Skin epidermis (tissue), 12 donors: ENCODE results near the gene TBC1D2B.
"Not testable (repeated sequence)": the region's sequence is repeated elsewhere in the genome, so short reads cannot be mapped to it uniquely, and the experiment has no call there.

Experiments used
- H3K27ac ChIP-seq, 21 experiments: fragments of 200-600 bp; sonication (generic) in 11 of 21; one replicate each; pipeline ENCODE4 v1.5.0; 2020; ENCODE audit warnings: mild to moderate bottlenecking in 3 of 21, inconsistent platforms in 2 of 21, moderate library complexity in 2 of 21
- H3K4me3 ChIP-seq, 7 experiments: fragments of 200-600 bp; sonication (generic) in 2 of 7; one replicate each; pipeline ENCODE4 v1.5.0; 2020; ENCODE audit warnings: inconsistent platforms in 2 of 7, mild to moderate bottlenecking in 2 of 7, moderate library complexity in 1 of 7

TBC1D2B gene

DNA sequence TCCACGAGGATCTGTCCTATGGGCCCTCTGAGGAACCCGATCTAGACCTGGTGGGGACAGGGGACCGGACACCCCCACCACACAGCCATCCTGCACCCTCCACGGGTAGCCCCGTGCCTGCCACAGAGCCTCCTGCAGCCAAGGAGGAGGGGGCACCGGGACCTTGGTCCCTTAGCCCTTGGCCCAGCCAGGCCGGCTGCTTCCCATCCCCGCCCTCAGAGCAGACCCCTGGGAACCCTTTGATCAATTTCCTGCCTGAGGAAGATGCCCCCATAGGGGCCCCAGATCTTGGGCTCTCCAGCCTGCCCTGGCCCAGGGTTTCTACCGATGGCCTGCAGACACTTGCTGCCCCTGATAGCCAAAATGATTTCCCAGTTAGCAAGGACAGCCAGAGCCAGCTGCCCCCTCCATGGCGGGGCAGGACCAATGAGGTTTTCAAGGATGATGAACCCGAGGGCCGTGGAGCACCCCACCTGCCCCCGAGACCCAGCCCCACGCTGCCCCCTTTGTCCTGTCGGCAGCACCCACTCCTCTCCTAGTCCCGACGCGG lies 91.5 kb downstream of the TBC1D2B start:
- Histone ChIP-seq H3K4me3 (no peak overlapping the region), H3K27ac (no peak overlapping the region)

DNA sequence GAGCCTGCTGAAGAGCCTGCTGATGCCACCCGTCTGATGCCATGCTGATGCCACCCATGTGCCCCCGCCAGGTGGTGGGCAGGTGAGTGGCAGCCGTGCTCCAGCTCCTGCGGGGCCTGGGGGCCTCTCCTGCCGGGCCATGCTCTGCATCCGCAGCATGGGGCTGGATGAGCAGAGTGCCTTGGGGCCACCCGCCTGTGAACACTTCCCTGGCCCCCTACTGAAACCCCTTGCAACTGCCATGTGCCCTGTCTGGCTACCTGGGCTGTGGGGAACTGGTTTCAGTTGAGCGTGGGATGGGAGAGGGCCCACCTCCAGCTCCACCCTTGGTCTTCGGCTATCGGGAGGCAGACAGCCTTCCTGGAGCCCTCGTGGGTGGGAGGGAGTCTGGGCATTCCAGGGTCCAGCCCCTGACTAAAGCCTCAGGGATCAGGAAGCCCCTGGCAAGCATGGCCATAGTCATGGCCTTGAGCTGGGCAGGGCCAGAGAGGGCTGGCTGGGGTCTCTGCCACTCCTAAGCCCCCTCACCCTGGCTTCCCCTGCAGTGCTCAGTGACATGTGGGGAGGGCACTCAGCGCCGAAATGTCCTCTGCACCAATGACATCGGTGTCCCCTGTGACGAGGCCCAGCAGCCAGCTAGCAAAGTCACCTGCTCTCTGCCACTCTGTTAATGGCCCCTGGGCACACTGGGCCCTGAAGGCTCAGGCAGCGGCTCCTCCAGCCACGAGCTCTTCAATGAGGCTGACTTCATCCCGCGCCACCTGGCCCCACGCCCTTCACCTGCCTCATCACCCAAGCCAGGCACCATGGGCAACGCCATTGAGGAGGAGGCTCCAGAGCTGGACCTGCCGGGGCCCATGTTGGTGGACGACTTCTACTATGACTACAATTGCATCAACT lies 92.2 kb downstream of the TBC1D2B start:
- Histone ChIP-seq H3K27ac (no peak overlapping the region), H3K4me3 (no peak overlapping the region)

- Histone ChIP-seq H3K27ac (no peak overlapping the region), H3K4me3 (no peak overlapping the region)
These were observed 93.1 kb downstream of the TBC1D2B start for GRCh38 chr15:77984446-77984861.

GRCh38 chr15:77983708-77984445 lies 93.6 kb downstream of the TBC1D2B start:
- no peak overlapping the region for H3K4me3 ChIP-seq
- no peak overlapping the region for H3K27ac ChIP-seq

- no peak overlapping the region for H3K27ac ChIP-seq
- H3K4me3 ChIP-seq: no peak overlapping the region
These were observed 94.3 kb downstream of the TBC1D2B start for GRCh38 chr15:77983091-77983707.

GRCh38 chr15:77982127-77982490 lies 95.4 kb downstream of the TBC1D2B start:
- Histone ChIP-seq H3K27ac (no peak overlapping the region), H3K4me3 (no peak overlapping the region)

DNA sequence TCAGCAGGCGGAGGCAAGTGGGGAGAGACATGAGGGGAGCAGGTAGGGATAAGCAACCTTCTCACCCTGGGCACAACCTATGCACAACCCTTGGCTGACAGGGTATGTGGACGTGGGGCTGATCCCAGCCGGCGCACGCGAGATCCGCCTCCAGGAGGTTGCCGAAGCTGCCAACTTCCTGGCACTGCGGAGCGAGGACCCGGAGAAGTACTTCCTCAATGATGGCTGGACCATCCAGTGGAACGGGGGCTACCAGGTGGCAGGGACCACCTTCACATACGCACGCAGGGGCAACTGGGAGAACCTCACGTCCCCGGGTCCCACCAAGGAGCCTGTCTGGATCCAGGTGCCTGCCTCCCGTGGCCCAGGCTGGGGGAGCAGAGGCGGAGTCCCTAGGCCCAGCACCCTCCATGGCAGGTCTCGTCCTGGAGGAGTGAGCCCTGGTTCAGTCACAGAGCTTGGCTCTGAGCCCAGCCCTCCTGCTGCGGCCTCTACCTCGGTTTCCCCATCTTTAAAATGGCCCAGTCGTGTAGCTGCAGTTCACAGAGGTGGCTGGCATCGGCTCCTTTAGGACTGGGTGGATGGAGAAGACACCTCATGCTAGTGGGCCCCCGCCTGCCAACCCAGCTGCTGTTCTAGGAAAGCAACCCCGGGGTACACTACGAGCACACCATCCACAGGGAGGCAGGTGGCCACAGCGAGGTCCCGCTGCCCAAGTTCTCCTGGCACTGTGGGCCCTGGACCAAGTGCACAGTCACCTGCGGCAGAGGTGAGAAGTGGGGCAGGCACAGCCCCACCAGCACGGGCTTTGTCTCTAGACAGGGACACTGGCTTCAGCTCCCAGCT lies 96.0 kb downstream of the TBC1D2B start:
- no peak overlapping the region for H3K27ac ChIP-seq
- H3K4me3 ChIP-seq: no peak overlapping the region

- not testable (repeated sequence) for H3K27ac ChIP-seq, H3K4me3 ChIP-seq
These were observed 96.8 kb downstream of the TBC1D2B start for GRCh38 chr15:77980674-77981073.

DNA sequence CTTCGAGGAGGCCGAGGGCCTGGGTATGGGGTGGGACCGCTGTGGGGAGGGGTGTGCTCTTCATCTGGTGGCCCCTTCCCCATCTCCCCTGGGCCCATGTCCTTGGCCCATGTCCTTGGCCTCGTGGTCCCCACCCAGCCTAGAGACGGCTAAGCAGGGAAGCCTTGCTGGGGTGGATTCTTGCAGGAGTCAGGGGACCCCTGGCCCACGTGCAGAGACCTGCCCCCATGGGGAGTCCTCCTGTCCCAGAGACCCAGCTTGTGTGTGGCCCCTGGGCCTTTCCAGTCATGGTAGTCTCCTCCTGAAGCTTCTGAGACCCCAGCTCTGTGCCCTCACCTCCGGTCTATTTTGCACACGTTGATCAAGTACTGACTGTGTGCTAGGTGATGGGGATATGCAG lies 97.4 kb downstream of the TBC1D2B start:
- no peak overlapping the region for H3K27ac ChIP-seq
- H3K4me3 ChIP-seq: no peak overlapping the region

GRCh38 chr15:77979157-77979556 lies 98.4 kb downstream of the TBC1D2B start:
- H3K4me3 ChIP-seq, H3K27ac ChIP-seq: not testable (repeated sequence)

DNA sequence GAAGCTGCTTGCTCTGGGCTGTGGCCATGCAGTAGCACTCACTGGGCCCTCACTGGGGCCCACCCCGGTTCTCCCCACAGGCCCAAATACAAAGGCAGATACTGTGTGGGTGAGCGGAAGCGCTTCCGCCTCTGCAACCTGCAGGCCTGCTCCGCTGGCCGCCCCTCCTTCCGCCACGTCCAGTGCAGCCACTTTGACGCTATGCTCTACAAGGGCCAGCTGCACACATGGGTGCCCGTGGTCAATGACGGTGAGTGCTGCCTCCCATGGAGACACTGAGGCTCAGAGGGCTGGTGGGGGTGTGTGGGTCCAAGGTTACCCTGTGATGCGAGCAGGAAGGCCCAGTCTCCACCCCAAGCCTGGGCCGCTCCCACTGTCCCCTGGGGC lies 98.8 kb downstream of the TBC1D2B start:
- H3K27ac ChIP-seq, H3K4me3 ChIP-seq: not testable (repeated sequence)

DNA sequence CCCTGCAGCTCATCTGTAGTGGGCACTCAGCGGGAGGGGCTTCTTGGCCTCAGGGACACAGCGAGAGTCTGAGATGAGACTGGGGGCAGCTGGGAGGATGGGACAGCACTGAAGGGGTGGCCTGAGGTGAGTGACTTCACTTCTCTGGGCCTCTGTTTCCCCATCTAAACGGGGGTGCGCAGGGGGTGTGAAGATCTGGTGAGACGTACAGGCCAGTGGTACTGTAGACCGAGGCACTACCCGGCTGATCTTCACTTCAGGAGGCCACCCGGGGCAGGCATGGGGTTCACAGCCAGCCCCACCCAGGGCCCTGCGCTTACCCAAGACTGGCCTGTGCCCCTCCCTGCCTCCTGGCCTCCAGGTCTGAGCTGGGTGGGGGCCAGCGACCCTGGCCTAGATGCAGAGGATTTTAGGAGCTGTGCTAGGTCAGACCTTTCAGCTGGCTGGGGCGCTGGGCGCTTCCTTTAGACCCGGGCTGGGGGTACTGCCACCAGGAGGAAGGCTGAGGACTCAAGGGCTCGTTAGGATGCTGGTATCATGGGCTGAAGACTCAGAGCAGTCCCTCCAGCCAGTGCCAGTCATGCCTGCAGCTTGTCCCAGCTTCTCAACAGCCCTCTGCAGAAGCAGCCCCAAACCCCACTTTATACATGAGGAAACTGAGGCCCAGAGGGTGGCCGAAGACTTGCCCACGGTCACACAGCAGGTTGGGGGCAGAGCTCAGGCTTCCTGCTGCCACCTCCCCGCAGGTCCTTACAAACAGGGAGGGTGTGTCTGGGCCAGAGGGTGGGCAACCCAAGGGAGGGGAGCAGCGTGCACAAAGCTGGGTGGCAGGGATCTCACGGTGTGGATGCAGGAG lies 99.4 kb downstream of the TBC1D2B start:
- not testable (repeated sequence) for H3K27ac ChIP-seq

DNA sequence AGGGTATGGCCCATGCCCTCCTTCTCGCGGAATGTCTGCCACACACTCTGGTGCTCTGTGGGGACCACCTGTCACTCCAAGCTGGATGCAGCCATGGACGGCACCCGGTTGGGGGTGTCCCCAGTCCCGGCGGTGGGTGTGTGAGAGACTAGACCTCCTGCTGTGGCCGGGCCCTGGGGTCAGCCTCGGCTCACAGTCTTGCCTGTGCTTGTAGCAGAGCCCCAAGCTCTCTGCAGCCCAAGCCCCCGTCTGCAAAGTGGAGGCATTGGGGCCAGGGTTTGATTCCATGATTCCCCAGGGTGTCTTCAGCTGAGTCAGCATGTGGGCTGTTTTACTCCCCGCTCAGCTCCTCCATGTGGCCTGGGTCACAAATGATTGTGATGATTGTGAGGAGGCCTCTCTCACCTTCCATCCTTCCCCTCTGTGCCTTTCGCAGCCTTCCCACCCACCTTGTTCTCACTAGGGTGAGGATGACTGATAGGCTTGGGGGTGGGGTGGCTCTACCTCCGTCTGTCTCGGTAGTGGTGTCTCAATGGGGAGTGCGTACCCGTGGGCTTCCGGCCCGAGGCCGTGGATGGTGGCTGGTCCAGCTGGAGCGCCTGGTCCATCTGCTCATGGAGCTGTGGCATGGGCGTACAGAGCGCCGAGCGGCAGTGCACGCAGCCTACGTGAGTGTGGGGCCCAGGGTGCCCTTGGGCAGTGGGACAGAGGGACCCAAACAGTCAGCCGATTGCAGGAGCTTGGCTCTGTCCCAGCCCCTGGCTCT lies 100.6 kb downstream of the TBC1D2B start:
- H3K27ac ChIP-seq, H3K4me3 ChIP-seq: not testable (repeated sequence)

More for the DNA sequence above, 99.4 kb downstream of the TBC1D2B start:
- H3K4me3 ChIP-seq: not testable (repeated sequence)

GRCh38 chr15:77976095-77976450 lies 101.4 kb downstream of the TBC1D2B start:
- H3K4me3 ChIP-seq, H3K27ac ChIP-seq: not testable (repeated sequence)

DNA sequence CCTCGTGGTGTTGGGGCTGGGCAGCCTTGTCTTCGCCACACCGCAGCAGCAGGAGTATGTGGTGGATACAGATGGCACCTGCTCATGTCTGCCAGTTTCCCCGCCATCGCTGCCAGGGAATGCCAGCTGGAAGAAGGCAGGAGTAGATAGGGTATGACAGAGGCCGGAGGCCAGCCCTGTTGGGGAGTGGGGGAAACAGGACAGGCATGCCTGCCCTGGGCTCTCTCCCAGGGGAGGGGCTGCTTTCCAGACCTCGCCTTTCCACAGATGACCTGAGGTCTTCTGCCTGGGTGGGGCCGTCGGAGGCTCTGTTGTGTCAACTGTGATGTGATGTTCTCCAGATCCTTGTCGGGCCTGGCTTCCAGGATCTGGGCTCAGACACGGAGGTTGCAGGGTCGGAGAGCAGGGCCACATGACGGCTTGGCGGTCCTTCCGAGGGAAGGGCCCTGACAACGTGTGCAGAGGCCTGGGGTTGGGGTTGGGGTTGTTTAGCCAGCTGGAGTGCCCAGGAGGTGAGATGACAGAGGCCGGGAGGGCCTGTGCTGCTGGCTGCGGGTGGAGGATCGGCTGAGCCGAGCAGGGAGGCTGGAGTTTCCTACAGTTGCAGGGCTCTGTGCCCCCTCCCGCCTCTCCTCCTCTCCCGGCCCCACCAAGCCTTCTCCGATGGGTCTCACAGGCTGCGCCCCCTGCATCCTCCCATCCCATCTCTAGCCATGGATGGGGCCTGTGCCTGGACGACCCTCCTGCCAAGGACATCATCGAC lies 102.0 kb downstream of the TBC1D2B start:
- no peak overlapping the region for H3K27ac ChIP-seq

DNA sequence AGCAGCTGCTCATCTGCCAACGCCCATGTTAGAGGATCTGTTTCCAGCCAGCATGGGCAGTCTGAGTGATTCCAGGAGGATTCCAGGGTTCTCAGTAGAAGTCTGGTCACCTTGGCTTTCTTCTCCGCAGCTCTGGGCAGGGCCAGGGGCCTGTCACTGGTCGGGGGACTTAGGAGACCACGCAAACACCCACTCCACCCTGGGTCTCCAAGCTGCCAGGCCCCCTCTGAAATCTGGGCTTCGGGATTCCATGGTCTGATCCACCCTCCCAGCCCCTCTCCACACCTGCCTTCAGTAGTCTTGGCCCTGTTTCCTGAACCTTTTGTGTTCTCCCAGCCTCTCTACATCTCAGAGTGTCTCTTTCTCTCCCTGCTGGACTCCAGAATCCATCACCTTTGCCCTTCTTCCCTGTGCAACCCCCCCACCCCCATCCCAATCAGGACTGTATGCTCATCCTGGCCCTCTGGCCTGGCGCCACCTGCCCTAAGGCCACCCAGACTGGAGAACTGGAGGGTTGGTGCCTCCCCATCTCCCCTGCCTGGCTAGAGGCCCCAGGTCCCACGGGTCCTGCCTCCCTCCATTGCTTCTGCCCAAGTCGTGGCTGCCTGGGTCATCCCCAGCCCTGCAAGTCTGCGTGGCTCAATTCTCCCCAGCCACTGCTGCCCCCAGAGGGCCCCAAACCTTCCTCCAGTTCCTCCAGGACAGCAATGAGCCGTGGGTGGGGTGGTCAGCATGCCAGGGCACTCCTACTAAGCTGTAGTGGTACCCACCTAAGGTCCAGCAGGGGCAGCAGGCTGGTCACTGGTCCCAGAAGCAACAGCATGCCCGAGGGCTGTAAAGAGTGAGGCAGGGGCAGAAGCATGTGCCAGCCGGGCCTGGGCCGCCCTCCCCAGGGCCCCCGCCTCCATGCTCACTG lies 102.8 kb downstream of the TBC1D2B start:
- H3K4me3 ChIP-seq: no peak overlapping the region
- no peak overlapping the region for H3K27ac ChIP-seq

More for the DNA sequence above, 102.0 kb downstream of the TBC1D2B start:
- H3K4me3 ChIP-seq: no peak overlapping the region
